SW480 (cell line): ENCODE data around the gene NECAB2.

Experiments used
- DNase-seq: peaks from one replicate; pipeline ENCODE4 v3.0.0-alpha.2; 2016; ENCODE audit warnings: low spot score

Gene NECAB2

GRCh38 chr16:83992624-83993023, 24.6 kb downstream of the NECAB2 start:
- no peak for DNase-seq

GRCh38 chr16:83994087-83994486, 26.0 kb downstream of the NECAB2 start:
- peak; percentile 57 for DNase-seq

DNA sequence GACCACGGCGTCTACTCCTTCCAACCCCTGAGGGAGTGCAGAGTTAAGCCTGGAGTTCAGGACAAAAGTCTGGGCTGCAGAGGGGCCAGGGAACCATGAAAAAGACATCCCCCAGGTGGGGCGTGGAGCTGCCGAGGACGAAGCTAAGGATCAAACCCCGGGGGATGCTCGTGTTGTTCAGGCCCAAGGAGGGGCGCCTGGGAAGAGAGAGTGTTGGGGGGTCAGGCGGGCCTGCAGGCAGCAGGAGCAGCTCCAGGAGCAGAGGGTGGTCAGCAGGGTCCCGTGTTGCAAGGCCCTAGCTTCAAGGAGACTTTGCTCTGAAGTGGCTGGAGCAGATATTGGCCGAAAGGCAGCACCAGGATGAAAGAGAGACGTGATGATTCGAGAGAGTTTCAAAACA, 26.7 kb downstream of the NECAB2 start:
- DNase-seq: no peak

- DNase-seq: no peak
Observed at GRCh38 chr16:83995754-83996153, 27.7 kb downstream of the NECAB2 start.

- no peak for DNase-seq
Observed at GRCh38 chr16:83996481-83997252, 28.6 kb downstream of the NECAB2 start.

DNA sequence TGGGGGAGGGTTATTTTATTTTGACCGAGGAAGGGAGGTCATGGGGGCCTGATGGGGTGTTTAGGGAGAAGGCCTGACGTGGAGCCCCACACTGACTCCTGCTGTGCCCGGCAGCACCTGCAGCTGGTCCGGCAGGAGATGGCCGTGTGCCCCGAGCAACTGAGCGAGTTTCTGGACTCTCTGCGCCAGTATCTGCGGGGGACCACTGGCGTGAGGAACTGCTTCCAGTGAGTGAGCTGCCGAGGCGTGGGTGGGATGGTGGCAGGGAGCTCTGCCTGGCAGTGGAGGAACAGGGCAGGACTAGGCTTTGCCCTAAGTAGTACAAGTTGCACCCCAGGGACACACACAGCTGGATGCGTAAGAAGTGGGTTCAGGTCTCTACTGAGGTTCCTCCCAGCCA, 30.0 kb downstream of the NECAB2 start:
- DNase-seq: no peak

DNA sequence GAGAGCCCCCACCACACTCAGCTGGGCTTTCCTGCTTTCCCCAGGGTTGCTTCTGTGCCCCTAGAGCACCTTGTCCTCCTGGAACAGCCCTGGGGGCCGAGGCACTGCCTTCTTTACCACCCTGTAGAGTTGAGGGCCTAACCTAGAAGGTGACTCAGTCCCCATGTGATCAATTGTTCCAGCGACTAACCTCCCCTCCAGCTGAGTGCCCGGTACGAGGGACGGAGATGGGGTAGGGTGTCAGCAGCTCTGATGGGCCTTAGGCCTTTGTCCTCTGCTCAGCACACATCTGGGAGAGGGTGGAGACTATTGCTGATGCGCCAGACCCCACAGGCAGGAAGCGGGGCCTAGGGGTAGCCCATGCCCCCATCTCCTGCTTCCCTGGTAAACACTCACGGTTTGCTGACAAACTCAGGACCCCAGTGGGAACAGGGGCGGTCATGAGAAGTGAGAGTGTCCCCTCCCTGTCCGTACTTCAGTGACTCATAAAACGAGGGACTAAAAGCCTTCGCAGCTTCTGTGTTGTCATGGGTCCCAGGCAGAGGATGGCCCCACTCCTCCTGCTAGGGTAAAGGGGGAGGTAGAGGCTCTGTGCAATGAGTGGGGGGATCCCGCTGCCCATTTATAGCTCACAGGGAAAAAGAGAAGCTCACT, 33.1 kb downstream of the NECAB2 start:
- DNase-seq: no peak

- no peak for DNase-seq
Observed at GRCh38 chr16:84001726-84002125, 33.7 kb downstream of the NECAB2 start.

DNA sequence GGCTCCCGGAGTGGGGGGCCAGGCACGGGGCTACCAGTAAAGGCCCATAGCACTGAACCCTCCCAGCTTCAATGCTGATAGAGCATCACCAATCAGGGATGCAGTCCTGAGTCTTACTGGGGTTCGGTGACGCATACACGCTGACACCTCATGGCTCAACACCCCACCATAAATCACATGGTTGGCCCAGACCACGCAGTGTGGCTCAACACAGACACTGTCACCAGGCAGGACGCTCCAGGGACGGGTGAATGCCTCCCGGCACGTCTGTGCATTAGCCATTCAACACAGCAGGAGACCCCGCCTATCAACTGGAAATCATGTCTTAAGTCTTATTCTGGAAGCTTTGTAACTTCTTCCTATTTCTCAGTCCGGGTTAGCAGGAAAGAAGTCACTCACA, 35.0 kb downstream of the NECAB2 start:
- no peak for DNase-seq

DNA sequence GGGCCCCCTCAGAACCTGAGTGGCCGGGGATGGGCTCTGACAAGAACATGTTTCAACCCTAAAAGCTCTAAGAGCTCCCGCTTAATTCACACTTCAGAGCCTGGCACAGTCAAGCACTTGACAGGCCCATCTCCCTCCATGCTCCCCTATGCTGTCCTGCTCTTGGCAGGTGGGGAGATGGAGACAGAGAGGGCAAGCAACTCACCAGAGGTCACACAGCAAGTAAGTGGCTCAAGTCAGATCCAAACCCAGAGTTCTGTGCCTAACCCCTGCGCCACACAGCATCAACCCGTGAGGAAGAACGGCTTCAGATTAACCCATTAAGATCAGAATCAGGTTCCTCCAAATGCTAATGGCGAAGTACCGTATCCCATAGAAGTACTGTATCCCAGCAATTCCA, 36.4 kb downstream of the NECAB2 start:
- no peak for DNase-seq

GRCh38 chr16:84005391-84005790, 37.3 kb downstream of the NECAB2 start:
- DNase-seq: no peak

GRCh38 chr16:84007520-84007919, 39.5 kb downstream of the NECAB2 start:
- DNase-seq: no peak

- DNase-seq: no peak
Observed at GRCh38 chr16:84007965-84008364, 39.9 kb downstream of the NECAB2 start.

- DNase-seq: no peak
Observed at GRCh38 chr16:84009282-84009681, 41.2 kb downstream of the NECAB2 start.

GRCh38 chr16:84013787-84014569, 45.9 kb downstream of the NECAB2 start:
- peak; percentile 98 for DNase-seq

GRCh38 chr16:84014570-84015327, 46.7 kb downstream of the NECAB2 start:
- no peak for DNase-seq

DNA sequence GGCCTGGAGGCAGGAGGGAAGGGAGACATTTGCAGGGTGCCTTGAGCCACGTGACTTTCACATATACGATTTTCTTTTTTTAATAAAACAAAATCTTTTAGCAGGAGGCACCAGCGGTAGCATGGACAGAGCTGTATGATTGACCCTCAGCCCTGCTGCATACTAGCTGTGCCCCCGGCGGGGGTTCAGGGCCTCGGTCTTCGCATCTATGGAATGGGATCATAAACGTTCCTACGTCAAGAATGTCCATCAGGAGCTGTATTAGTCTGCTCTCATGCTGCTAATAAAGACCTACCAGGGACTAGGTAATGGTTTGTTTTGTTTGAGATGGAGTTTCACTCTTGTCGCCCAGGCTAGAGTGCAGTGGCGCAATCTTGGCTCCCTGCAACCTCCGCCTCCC, 47.4 kb downstream of the NECAB2 start:
- no peak for DNase-seq

DNA sequence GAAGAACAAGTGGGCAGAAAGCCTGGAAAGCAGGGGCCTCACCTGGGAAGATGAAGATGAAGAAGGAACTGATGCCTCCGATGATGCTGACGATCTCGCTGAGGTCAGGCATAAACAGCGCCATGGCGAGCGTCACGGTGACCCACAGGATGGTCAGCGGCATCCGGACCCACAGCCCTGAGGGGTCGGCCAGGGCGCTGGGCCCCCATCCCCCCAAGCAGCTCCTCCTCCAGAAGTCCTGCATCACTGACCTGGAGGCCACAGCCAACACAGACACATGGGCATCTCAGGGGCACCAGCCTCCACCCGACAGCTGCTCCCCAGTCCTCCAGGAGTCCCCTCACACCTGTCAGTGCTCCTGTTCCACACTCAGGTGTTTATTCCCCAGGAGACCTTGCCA, 48.4 kb downstream of the NECAB2 start:
- DNase-seq: no peak

DNA sequence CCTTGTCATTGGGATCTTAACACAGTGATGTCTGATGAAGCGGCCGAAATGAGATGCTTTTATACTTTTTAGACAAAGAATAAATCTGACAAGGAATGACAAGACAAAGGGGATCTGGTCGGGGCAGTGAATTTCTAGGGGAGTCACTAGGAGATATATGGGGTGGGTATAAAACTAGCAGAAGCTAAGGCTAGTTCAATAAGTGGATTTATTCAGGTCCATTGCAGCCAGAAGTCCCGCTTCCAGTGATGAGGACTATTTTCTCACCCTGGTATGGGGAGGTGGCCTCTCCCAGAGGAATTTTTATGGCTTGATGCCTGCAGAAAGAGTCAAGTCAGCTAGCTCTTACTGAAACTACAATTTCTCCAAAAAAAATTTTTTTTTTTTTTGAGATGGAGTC, 50.7 kb downstream of the NECAB2 start:
- no peak for DNase-seq

GRCh38 chr16:84020353-84020752, 52.3 kb downstream of the NECAB2 start:
- no peak for DNase-seq

- DNase-seq: no peak
Observed at GRCh38 chr16:84021488-84021887, 53.4 kb downstream of the NECAB2 start.

DNA sequence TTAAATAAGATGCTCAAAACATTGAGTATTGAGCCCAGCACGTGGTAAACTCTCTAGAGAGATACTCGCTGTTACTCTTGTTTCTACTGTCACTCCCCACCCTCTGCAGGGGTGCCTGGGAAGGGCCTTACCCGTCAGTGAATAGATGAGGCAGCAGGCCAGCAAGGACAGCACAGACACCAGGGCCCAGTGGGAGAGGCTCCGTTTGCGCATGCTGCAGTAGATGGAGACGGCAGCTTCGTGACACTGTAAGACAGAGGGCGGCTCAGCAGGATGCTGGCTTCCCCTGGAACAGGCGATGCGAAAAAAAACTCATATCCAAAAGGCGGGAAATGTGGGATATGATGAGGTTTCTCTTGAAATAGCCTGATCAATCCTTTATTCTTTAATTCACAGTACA, 54.6 kb downstream of the NECAB2 start:
- no peak for DNase-seq
